PC-3 (cell line): ENCODE measurements around the gene NFU1. TPM values are rescaled to one million over a fixed set of nuclear protein-coding genes. Genes with fewer than 3 reads are reported as not detected.
A peak's percentile ranks its signal among the peaks of the same experiment; 100 is the strongest.

ENCODE experiments used
- ATAC-seq: fragments of 200-7000 bp; cut with Tn5 transposase; 2 replicates; pipeline ENCODE4 v1.9.1; 2020; ENCODE audit warnings: mild to moderate bottlenecking, moderate library complexity
- BruUV-seq: library from RNA; stranded (reverse); fragments of 400-500 nt; replicated peaks from 2 replicates; lab custom pipeline; 2021; lab: Mats Ljungman, UMichigan
- CTCF ChIA-PET: fragments of 300-600 bp; sonication (Branson Sonifier 250); formaldehyde crosslinking; loops from one replicate; lab custom pipeline; 2022; ENCODE audit warnings: antibody characterized with exemption; lab: Charles Lee
- POLR2A ChIA-PET: fragments of 300-600 bp; sonication (Branson Sonifier 250); formaldehyde crosslinking; loops from one replicate; lab custom pipeline; 2022; ENCODE audit warnings: antibody characterized with exemption; ENCODE audit not compliant: unreplicated experiment; lab: Charles Lee
- DNase-seq: peaks from one replicate; pipeline ENCODE4 v3.0.0-alpha.2; 2015
- H2AFZ ChIP-seq: fragments of 300-600 bp; sonication (generic); 2 replicates; pipeline ENCODE4 v1.6.0; 2016; ENCODE audit warnings: antibody characterized with exemption, low read length
- H3F3A ChIP-seq: fragments of 300-600 bp; sonication (generic); one replicate; pipeline ENCODE4 v1.6.0; 2017; ENCODE audit warnings: antibody characterized with exemption, low read length, control low read depth, mild to moderate bottlenecking; ENCODE audit not compliant: unreplicated experiment
- H3K27ac ChIP-seq: fragments of 300-600 bp; sonication (generic); 2 replicates; pipeline ENCODE4 v1.5.1; 2016; ENCODE audit warnings: mild to moderate bottlenecking, low read length
- H3K27me3 ChIP-seq: fragments of 300-600 bp; sonication (generic); 2 replicates; pipeline ENCODE4 v1.6.1; 2016; ENCODE audit warnings: low read length, mixed read lengths
- H3K36me3 ChIP-seq: fragments of 300-600 bp; sonication (generic); 2 replicates; pipeline ENCODE4 v1.6.1; 2016; ENCODE audit warnings: low read depth, mixed run types, low read length, mixed read lengths
- H3K4me1 ChIP-seq: fragments of 300-600 bp; sonication (generic); 2 replicates; pipeline ENCODE4 v1.5.1; 2016; ENCODE audit warnings: low read length; ENCODE audit not compliant: insufficient read depth
- H3K4me2 ChIP-seq: fragments of 300-600 bp; sonication (generic); 2 replicates; pipeline ENCODE4 v1.6.0; 2016; ENCODE audit warnings: low read length
- H3K4me3 ChIP-seq: fragments of 300-600 bp; sonication (generic); 2 replicates; pipeline ENCODE4 v1.5.1; 2016; ENCODE audit warnings: mild to moderate bottlenecking, low read length, mixed read lengths
- H3K79me2 ChIP-seq: fragments of 300-600 bp; sonication (generic); 2 replicates; pipeline ENCODE4 v1.6.1; 2017; ENCODE audit warnings: low read length, mixed read lengths
- H3K9ac ChIP-seq: fragments of 300-600 bp; sonication (generic); 2 replicates; pipeline ENCODE4 v1.6.0; 2016; ENCODE audit warnings: mild to moderate bottlenecking, low read length
- H3K9me2 ChIP-seq: fragments of 300-600 bp; sonication (generic); replicated peaks from 2 replicates; pipeline ENCODE4 v1.6.1; 2016; ENCODE audit warnings: mixed run types, low read length, mixed read lengths
- H3K9me3 ChIP-seq: fragments of 300-600 bp; sonication (generic); 2 replicates; pipeline ENCODE4 v1.6.1; 2016; ENCODE audit warnings: low read length, mixed read lengths
- H4K20me1 ChIP-seq: fragments of 300-600 bp; sonication (generic); 2 replicates; pipeline ENCODE4 v1.6.1; 2016; ENCODE audit warnings: low read length, mixed read lengths
- EZH2 ChIP-seq: fragments of 300-600 bp; sonication (generic); IDR thresholded peaks from one replicate; pipeline ENCODE4 v1.6.1; 2017; ENCODE audit warnings: antibody characterized with exemption, mild to moderate bottlenecking, low read length; ENCODE audit not compliant: unreplicated experiment
- EZH2phosphoT487 ChIP-seq: fragments of 300-600 bp; sonication (generic); IDR thresholded peaks from 2 replicates; pipeline ENCODE4 v1.6.1; 2018; ENCODE audit warnings: mild to moderate bottlenecking, antibody characterized with exemption, low read length, borderline replicate concordance
- intact Hi-C: fragments of 100-400 bp; cut with micrococcal nuclease; formaldehyde crosslinking; loops from 2 replicates; pipeline ENCODE4 v1.9.0; 2023
- total RNA-seq: library from RNA; depleted of rRNA; stranded (reverse); fragments of >200 nt; gene quantifications from 2 replicates; pipeline ENCODE4 v1.2.3, GENCODE V29; 2014
- TF ChIP-seq, protein P1 (sequence below): fragments of 300-600 bp; sonication (generic); conservative IDR thresholded peaks from 2 replicates; pipeline ENCODE4 v1.5.1; 2017; ENCODE audit warnings: antibody characterized with exemption, low read depth, mild to moderate bottlenecking, low read length

NFU1 gene
- total RNA-seq, 1 experiment from 2014 or later: 45.6 TPM

DNA sequence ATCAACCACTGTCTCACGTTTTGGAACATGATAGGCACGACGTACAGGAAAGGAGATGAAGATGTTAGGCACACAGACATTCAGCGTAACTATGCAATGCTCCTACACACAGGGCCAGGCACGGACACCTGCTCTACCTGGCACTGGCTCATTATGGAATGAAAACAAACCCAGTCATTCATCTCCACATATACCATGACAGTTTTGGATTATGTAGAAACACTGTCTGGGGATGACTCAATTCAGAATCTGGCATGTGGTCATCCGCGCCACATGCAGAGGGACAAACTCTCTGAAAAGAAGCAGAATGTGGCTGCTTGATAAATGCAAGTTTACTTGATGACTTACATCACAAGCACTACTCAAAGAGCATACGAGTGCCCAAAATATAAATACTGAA, 29.5 kb upstream of the NFU1 start:
- H3K27me3 ChIP-seq: no peaks in the 10 kb centered on the region
- H4K20me1 ChIP-seq: no peaks in the 10 kb centered on the region

DNA sequence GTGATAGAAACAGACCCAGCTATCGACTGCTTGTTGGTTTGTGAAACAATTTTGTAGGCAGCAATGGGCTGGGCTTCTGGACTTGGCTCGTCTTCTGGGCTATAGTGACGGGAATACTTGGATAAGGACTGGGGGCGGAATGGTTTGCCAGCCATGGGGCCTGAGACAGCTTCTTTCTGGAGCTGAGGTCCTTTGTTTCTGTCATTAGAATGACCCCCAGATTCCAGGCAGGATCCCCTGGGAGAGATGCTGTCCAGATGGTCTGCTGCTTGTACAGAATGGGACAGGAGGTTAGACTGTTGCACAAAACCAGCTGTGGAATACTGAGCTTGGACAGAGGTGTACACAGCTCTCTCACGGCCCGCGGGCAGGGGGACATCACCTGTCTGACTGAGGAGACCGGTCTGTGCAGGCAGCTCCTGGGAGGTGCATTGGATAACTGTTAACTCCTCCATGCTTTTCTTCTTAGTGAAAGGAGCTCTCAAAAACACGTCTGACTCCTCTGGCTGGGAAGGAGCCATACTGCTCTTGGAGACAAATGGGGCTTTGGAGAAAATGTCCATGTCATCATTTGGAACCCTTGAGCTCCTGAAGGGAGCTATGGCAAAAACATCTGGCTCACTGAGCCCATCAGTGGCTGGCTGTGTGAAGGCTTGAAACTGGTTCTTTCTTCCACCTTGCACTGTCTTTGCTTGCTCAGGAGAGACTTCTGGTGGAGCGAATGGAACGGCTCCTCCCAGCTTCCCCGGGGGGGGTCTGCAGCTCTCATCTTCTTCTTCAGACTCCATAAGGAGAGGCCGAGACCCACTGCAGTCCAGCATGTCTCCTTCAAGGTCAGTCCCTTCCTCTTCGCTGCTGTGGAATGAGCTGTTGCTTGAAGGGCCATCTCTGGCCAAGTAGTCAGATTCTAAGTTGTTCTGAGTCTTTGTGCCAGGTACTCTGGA, 28.6 kb upstream of the NFU1 start:
- ATAC-seq: no peak
- H3K4me2 ChIP-seq: no peak overlapping the region
- intact Hi-C loops: no loop called here
- no peak for DNase-seq
- no peak overlapping the region for H3K9ac ChIP-seq
- H3K4me3 ChIP-seq: no peak overlapping the region
- no TSS peak for BruUV-seq
- H3K4me1 ChIP-seq: no peaks in the 10 kb centered on the region
- ChIA-PET POLR2A (interaction anchor here (0.6 kb wide), 1 partner anchor 29 kb away, joined by 3 read pairs; no protein-coding TSS in a partner anchor), CTCF (no interaction called here)
- H3K27me3 ChIP-seq: no peaks in the 10 kb centered on the region
- no peaks in the 10 kb centered on the region for H3K36me3 ChIP-seq
- H4K20me1 ChIP-seq: no peaks in the 10 kb centered on the region
- H3K9me3 ChIP-seq: no peaks in the 10 kb centered on the region
- H3K79me2 ChIP-seq: no peaks in the 10 kb centered on the region
- no peak overlapping the region for H2AFZ ChIP-seq
- no peak for TF ChIP-seq EZH2
- TF ChIP-seq, protein P1, sequence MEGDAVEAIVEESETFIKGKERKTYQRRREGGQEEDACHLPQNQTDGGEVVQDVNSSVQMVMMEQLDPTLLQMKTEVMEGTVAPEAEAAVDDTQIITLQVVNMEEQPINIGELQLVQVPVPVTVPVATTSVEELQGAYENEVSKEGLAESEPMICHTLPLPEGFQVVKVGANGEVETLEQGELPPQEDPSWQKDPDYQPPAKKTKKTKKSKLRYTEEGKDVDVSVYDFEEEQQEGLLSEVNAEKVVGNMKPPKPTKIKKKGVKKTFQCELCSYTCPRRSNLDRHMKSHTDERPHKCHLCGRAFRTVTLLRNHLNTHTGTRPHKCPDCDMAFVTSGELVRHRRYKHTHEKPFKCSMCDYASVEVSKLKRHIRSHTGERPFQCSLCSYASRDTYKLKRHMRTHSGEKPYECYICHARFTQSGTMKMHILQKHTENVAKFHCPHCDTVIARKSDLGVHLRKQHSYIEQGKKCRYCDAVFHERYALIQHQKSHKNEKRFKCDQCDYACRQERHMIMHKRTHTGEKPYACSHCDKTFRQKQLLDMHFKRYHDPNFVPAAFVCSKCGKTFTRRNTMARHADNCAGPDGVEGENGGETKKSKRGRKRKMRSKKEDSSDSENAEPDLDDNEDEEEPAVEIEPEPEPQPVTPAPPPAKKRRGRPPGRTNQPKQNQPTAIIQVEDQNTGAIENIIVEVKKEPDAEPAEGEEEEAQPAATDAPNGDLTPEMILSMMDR: no peak
- TF ChIP-seq EZH2phosphoT487: no peak
- H3K27ac ChIP-seq: no peak overlapping the region
- no peaks in the 10 kb centered on the region for H3K9me2 ChIP-seq
- H3F3A ChIP-seq: no peaks in the 10 kb centered on the region

More for the DNA sequence above, 29.5 kb upstream of the NFU1 start:
- H3K4me3 ChIP-seq: no peak overlapping the region
- TF ChIP-seq EZH2phosphoT487: no peak
- TF ChIP-seq EZH2: no peak
- TF ChIP-seq, protein P1: no peak
- H3K9ac ChIP-seq: no peak overlapping the region
- H3K9me2 ChIP-seq: no peaks in the 10 kb centered on the region
- ChIA-PET CTCF (no interaction called here), POLR2A (no interaction called here)
- no peak overlapping the region for H3K4me2 ChIP-seq
- H3F3A ChIP-seq: no peaks in the 10 kb centered on the region
- no peaks in the 10 kb centered on the region for H3K36me3 ChIP-seq
- no peaks in the 10 kb centered on the region for H3K9me3 ChIP-seq
- intact Hi-C loops: no loop called here
- H3K79me2 ChIP-seq: no peaks in the 10 kb centered on the region
- H3K4me1 ChIP-seq: no peaks in the 10 kb centered on the region
- H2AFZ ChIP-seq: no peak overlapping the region
- DNase-seq: no peak
- BruUV-seq: no TSS peak
- ATAC-seq: no peak
- no peak overlapping the region for H3K27ac ChIP-seq

DNA sequence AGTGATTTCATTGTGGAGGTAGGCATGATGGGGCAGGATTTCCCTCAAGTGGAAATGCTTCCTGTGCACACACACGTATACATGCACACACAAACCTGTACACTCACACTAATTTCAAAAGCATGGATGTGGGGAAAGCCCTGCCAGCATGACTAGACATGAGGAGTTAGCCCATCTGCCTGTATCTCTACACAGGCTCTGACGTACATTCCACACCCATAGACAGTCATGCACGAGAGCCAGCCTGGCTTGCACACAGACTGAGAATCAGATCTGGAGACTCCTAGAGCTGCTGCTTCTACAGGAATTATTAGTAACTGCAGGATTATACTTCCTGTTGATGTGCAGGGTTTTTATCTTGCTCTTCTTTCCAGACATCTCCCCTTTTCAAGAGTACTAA, 27.3 kb upstream of the NFU1 start:
- H3K36me3 ChIP-seq: no peaks in the 10 kb centered on the region
- H3K9me2 ChIP-seq: no peaks in the 10 kb centered on the region
- ATAC-seq (no peak), DNase-seq (no peak)
- H3K9ac ChIP-seq: no peak overlapping the region
- H3K4me1 ChIP-seq: no peaks in the 10 kb centered on the region
- intact Hi-C loops: no loop called here
- no peak overlapping the region for H3K4me3 ChIP-seq
- ChIA-PET POLR2A (no interaction called here), CTCF (no interaction called here)
- no peak overlapping the region for H2AFZ ChIP-seq
- no peak for TF ChIP-seq EZH2
- TF ChIP-seq, protein P1: no peak
- TF ChIP-seq EZH2phosphoT487: no peak
- no peak overlapping the region for H3K4me2 ChIP-seq
- H3K27me3 ChIP-seq: no peaks in the 10 kb centered on the region
- H3K27ac ChIP-seq: no peak overlapping the region
- H3K9me3 ChIP-seq: no peaks in the 10 kb centered on the region
- TSS peak; percentile 5 for BruUV-seq
- H3K79me2 ChIP-seq: no peaks in the 10 kb centered on the region
- no peaks in the 10 kb centered on the region for H3F3A ChIP-seq
- H4K20me1 ChIP-seq: no peaks in the 10 kb centered on the region
